HG02884 (cell line): Measurements from ENCODE around the gene DDOST.
"Not testable (repeated sequence)": the region's sequence is repeated elsewhere in the genome, so short reads cannot be mapped to it uniquely, and the experiment has no call there.

Experiments used
- ATAC-seq: cut with Tn5 transposase; IDR thresholded peaks from one replicate; pipeline ENCODE4 v1.9.1; 2021; ENCODE audit warnings: mild to moderate bottlenecking, moderate library complexity; ENCODE audit not compliant: unreplicated experiment

Gene DDOST

DNA sequence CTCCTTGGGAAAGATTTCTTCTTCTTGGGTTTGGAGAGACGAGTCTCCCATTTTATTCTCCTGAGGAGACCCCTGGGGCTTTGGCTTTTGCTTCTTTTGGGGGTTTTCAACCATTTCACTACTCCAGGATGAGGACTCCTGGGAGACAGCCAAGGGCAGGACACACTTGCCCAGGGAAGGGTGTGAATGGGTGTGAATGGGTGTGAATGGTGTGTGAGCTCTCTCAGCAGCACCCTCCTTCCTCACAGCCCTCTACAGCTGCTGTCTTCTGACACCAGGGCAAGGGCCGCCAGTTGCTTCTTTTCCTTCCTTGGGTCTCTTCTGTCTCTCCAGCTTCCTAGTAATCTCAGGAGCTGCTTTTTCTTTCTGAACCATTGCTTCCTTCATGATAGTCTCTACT is 32.5 kb upstream of the DDOST start:
- ATAC-seq = no peak

DNA sequence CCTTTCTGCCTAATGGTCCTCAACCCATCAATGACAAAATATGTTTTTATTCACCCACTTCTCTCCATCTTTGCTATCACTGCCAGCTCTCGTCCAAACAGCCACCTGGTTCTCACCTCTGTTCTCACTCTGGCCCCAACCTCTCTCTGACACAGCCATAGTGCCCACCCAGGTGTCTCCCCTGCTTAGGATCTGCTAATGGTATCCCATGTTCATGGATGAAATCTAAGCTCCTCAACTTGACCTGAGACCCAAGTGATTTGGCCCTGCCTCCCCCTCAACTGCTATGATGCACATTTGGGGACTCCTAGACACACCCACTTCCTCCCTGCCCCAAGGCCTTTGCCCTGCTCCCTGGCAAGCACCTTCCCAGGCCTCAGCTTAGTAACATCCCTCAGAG is 30.7 kb upstream of the DDOST start:
- ATAC-seq = no peak

DNA sequence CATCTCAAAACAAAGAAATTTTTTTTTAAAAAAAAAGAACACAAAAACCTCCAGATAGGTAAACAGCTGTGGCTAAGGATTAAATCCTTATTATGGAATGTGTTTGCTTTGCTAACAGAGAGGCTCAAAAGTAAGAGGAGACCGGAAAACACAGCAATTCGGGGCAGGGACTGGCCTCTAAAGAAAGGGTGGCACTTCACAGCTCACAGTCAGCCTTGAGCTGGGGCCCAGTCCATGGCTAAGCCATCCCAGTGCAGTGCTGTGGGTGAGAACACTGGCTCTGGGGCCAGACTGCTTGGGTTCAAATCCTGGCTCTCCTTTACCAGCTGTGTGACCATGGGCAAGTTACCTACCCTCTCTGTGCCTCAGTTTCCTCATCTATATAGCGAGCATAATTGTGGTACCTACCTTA is 28.5 kb upstream of the DDOST start:
- ATAC-seq = no peak

DNA sequence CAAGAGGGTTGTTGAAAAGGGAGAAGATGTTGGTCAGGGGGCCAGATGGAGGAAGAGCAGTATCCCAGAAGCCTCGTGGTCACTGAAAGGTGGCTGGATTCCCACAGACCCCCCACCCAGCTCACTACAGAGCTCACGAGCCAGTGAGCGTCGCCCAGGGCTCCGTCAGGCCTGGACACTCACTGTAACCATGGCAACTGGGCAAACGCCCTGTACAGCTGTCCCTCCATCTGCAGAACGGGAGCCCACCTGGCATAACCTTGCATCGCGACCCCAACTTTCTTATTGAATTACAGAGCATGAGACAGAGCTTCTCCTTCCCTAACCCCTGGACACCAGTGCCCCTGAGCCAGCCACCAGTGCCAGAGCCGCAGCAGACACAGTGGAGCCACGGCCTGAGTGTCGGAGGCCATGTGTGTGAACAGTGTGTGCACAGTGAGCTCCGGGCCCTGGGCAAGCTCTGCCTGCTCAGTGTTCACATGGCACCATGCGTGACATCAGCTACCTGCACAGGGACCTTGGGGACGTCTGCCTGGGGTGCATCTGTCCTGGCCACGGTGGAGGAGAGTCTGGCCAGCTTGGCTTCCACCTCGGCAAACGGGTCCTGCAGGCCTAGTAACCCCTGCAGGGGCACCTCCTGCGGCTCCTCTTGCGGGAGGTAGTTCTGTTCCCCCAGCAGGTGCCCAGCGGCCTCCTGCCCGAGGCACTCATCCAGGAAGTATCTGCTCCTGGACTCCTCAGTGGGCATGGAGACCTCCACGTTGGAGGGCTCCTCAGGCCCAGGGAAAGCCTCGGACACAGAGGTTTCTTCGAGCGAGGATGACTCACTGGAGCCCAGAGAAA is 25.9 kb upstream of the DDOST start:
- no peak for ATAC-seq

DNA sequence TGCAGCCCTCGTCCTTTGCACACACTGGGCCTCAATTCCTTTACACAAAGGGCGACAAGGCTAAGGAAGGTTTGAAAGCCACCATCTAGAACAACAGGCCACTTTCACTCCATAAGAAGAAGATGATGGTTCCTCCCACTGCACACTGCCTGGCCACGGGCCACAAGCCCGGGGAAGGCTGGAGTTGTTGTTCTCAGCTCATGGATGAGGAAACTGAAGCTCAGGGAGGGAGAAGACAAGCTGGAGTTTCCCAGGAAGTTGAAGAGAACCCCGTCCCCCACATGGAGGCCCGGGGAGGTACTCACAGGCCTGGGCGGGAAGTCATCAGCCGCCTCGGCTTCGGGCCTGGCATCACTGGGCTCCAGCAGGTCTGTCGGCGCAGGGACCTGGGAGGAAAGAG is 24.6 kb upstream of the DDOST start:
- ATAC-seq = no peak

DNA sequence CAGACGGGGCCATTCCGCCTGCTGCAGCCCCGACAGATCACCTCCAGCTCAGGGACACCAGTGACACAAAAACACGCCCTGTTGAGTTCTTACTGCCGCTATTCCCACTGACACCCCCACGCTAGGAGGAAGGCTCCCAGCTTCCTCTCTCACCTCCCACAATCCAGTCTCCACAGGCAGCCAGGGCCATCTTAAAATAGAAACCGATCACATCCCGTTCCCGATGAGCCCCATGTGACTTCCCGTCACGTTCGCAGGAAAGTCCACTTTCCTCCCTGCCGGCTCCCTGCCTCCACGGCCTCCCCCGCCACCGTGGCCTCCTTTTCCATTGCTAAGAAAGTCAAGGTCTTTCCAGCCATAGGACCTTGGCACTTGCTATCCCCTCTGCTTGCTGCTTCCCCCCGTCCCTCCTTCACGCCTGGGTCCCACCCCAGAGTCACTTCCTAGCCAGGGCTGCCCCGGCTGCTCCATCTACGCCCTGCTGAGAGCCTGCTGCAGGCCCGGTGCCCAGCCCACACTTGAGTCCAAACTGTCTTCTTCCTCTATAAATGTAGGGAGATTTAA is 24.0 kb upstream of the DDOST start:
- ATAC-seq = no peak

DNA sequence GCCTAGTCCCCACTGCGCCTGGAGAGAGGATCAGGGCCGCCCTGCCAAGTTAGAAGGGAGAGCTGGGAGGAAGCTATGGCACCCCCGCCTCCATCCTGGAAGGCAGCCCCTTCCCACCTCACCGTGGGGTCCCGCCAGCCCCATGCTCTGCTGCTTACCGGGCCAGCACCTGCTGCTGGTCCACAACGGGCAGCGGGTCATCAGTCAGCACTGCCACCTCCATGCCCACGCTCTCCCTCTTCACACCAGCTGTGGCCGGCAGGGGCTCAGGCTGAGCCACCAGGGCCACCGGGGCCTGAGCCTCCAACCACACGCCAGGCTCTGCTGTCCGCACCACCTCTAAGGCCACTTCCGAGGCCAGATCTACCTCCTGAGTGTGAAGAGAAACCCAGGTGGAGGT is 23.5 kb upstream of the DDOST start:
- ATAC-seq = no peak

DNA sequence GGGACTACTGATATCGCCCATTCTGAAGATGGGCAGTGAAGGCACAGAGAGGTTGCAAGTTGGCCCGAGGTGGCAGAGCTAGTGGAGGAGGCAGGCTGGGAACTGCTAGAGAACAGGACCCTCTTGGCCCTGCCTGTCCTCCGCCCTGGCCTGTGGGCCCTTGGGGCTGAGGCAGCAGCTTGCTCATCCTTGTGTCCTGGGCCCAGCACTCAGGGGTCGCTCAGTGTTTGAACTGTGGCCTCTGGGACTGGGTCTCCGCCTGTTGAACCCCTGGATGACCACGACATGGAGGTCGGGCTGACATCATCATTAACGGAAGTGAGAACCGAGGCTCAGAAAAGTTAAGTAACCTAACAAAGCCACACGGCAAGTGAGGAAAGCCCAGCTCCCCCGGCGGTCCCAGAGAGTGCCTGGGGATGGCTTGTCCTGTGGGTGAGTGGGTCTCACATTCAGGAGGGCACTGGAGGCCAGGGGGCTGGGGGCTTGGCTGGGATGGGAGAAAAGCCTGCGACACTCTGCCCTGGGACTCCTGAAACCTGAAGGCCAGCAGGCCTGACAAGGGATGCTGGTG is 23.0 kb upstream of the DDOST start:
- ATAC-seq = no peak

DNA sequence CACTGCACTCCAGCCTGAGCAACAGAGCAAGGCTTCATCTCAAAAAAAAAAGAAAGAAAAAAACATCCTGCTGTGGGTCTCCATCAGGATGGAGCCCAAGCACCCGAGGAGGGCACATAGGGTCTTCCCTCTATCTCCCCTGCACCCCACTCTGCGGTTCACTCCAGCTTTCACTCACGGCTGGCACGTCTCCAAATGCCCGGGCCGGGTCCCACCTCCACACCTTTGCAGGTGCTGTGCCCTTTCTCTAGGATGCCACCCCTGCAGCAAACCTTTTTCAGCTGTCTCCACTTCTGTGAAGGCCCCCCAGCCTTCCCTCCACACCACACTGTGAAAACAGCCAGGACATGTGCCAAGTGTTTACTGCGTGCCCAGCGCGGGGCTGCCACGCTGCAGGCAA is 22.4 kb upstream of the DDOST start:
- ATAC-seq = no peak

DNA sequence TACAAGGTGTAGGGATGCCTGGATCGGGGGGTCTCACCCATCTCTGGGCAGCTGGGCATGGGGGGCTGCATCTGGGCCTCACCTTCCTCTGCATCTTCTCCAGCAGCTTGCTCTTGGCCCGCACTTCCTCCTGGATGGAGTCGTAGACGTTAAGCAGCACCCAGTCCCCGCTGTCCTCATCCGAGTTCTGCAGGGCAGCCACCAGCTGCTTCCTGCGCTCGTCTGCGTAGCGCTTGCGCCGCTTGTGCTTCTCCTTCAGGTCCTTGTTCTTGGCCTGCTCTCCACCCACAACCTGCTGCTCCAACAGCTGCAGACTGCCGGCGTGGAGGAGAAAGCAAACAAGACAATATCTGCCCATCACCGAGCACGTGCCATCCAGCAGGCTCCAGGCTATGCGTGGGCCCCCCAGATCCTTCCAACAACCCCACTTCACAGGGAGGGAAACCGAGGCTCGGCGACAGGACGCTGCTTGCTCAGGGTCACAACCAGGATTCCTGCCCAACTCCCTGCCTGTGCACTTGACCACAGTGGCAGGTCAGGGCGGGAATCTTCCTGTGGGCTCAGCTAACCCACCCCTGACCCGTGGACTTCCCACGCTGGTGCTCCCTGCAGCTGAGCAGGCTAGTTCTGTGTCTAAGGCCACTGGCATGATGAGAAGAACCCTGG is 21.5 kb upstream of the DDOST start:
- no peak for ATAC-seq

DNA sequence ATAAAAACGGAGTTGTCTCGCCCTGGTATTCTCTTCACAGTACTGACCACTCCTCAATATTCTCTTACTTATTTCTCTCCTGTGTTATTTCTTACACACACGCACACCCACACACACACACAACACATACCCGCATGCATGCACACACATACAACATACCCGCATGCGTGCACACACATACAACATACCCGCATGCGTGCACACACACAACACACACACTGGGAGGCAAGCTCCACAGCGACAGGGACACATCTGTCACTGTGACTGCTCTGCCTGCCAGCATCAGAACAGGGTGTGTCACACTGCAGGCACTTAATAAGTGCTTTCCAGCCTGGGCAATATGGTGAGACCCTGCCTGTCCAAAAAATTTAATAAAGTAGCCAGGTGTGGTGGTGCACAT is 20.8 kb upstream of the DDOST start:
- no peak for ATAC-seq

DNA sequence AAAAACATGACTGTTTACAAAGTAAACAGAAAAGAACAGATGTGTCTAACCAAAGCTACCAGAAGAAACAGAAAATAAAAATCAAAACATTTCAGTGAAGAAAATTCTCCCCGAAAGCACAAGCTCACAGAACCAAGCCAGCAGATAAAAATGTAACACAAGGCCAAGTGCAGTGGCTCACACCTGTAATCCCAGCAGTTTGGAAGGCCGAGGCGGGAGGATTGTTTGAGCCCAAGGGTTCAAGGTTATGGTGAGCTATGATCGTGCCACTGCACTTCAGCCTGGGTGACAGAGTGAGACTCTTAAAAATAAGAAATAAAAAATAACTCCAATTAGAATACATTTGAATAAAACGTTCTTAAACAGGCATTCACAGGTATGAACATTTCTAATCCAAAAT is 19.1 kb upstream of the DDOST start:
- no peak for ATAC-seq

DNA sequence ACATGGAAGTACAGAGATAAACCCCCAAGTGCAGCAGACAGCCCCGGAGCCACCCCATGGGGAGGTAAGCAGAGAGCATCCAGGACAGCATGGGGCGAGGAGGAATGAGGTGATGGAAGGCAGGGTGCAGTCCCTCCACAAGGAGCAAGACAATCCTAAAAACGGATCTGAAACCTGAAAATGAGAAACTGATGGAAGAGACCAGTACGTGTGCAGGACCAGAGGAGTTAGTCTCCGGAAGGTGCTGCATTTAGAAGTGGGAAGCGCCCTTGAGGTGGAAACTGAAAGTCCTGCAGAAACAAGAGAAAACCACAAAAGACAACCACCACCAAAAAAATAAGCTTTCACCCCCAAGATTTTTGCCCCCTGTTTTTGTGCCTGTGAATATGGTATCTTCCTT is 17.4 kb upstream of the DDOST start:
- ATAC-seq = no peak

DNA sequence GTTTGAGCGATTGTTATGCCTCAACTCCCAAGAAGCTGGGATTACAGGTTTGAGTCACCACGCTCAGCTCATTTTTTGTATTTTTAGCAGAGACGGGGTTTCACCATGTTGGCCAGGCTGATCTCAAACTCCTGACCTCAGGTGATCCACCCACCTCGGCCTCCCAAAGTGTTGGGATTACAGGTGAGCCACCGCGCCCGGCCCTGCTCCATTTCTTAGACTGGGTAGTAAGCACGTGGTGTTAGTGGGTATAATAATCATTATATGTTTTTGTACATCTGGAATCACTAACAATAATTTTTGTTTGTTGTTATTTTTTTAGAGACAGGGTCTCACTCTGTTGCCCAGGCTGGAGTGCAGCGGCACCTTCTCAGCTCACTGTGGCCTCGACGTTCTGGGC is 12.5 kb upstream of the DDOST start:
- ATAC-seq = not testable (repeated sequence)

DNA sequence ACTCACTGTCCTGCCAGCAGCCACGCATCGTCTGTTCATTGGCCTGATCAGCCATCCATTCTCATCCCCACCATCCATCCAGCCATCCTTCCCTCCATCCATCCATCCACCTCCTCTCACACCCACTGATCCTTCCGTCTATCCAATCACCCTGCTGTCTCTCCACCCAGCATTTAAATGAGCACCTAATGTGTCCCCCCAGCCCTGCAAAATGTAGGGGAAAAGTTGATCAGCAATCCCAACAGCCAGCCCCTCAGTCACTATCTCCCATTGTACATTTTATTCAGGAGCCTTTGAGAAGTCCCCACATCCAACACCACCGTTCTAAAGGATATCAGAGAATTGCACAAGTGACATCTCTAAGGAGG is 11.1 kb upstream of the DDOST start:
- no peak for ATAC-seq

DNA sequence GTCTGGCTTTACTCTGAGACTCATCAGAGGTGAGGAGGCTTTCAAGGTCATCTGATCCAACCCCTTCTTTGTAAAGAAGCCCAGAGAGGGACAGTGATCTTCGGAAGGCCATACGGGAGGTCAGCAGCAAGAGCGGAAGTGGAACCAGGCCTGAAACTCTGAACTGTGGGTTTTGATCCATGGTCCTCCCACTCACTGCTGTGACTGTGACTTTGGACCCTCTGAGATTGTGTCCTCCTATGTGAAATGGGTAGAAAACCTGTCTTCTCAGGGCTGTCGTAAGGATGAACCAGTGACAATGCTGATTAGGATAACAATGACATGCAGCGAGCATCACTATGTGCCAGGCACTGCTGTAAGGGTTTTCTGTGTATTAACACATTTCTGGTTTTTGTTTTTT is 9.8 kb upstream of the DDOST start:
- ATAC-seq = no peak

DNA sequence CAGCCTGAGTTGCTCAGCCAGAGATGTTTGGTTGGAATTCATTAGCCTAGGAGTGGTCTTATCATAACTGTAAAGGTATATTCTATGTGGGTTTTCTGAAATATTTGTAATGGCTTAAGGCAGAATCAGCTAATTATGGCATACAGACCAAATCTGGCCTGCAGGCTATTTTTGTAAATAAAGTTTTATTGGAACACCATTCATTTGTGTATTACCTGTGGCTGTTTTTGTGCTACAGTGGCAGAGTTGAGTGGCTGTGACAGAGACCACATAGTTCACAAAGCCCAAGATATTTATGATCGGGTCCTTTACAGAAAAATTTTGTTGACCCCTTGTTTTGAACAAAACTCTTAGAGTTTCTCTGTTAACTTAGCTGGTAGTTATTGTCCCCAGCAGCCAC is 7.4 kb upstream of the DDOST start:
- no peak for ATAC-seq

DNA sequence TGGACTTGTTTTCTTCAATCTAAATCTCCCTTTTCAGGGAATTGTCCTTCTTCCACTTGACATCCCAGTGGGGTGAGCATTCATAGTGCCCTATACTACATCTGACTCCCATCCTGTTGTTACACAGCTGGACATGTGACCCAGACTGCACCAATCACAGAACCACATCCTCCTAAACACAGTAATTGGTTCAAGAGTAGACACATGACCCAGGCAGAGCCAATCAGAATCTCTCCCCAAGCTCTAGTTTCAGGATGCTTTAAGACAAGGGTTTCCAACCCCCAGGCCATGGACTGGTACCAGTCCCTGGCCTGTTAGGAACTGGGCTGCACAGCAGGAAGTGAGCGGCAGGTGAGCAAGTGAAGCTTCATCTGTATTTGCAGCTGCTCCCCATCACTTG is 5.6 kb upstream of the DDOST start:
- ATAC-seq = no peak

DNA sequence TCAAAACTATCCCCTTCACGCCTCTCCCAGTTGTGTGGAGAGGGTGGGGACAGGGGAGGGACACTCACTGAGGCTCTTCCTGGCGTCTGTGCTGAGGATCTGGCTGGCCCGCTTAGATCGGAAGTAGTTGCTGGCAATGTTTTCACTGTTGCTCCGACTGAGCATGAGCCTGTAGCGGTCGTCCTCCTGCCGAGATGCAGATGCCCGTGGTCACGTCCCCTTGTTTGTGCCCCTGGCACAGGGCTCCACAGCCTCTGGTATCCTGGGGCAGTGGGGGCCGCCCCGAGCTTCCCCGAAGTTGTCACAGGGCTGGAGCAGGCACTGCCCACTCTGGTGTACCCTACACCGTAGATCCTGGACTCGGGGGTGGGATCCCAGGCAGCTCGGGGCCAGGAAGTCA is 5.0 kb upstream of the DDOST start:
- ATAC-seq = no peak

DNA sequence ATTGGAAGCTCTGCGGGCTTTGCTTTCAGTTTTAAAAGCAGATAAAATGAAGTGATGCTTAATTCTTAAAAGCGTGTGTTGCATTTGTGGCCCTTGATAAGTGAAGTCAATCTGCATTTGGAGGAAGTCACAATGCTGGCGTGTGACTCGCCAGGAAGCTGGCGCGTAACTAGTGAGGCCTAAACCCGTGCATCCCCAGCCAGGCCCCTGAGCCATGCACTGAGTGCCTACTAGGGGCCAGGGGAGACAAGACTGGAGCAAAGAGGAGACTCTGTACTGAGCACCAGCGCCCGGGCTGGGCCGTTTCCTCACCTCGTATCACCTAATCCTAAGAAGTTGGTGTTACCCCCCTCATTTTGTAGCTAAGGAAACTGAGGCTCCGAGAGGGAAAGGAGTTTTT is 4.6 kb upstream of the DDOST start:
- no peak for ATAC-seq

DNA sequence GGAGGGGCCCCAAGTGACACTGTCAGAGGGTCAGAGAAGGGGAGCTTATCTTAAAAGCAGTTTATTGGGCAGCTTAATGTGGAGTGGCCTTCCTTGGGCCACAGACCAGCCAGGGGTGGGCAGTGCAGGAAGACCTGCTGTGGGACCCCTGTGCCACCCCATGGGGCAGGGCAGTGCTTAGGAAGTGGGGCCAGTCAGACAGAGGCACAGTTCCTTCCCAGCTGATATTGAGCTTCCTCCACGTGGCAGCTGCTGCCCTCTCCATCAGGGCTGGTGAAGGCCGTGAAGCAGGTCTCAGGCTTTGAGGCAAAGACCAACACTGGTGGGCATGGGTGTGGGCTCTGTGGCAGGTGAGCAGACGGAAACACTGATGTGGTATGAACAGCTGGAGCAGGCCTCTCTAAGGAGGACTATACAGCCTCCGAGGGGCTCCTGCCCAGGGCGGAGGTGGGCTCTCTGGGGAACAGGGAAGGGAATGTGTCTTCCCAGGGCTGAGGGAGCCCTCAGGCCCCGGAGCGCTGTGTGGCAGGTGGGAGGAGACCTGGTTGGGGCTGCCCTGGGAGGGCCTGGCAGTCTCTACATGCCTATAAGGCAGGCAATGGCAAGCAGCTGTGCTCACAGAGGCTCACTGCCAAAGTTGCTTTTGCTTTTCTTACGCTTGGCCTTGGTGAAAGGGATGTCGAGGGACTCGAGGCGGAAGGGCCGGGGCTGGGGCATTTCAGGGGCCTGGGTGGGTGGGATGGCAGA is 3.0 kb upstream of the DDOST start:
- ATAC-seq = no peak
